NCI-H1436 treated with DMSO at 0.1 percent for 48 hours (cell line): ENCODE measurements around the gene SIGLEC5.
"Not testable (repeated sequence)": the region's sequence is repeated elsewhere in the genome, so short reads cannot be mapped to it uniquely, and the experiment has no call there.

Experiments used
- DNase-seq: peaks from one replicate; lab custom pipeline; 2025; lab: John Stamatoyannopoulos, UW

The SIGLEC5 gene

GRCh38 chr19:51630315-51630714, at the start of gene SIGLEC5:
Gene SIGLEC5, minus strand, starts transcription at chr19:51630401. Its CDS starts 66 bp downstream, at chr19:51630335.
- DNase-seq, result not testable (repeated sequence)

GRCh38 chr19:51676566-51677083, 46.4 kb upstream of the SIGLEC5 start:
- DNase-seq, result no peak

- not testable (repeated sequence) for DNase-seq
Observed at GRCh38 chr19:51675911-51676565, 45.8 kb upstream of the SIGLEC5 start.

- DNase-seq, result no peak
Observed at GRCh38 chr19:51668216-51668615, 38.0 kb upstream of the SIGLEC5 start.

- no peak for DNase-seq
Observed at GRCh38 chr19:51664997-51665396, 34.8 kb upstream of the SIGLEC5 start.

GRCh38 chr19:51664131-51664530, 33.9 kb upstream of the SIGLEC5 start:
- DNase-seq, result no peak

GRCh38 chr19:51663650-51664049, 33.4 kb upstream of the SIGLEC5 start:
- DNase-seq, result no peak

- no peak for DNase-seq
Observed at GRCh38 chr19:51660975-51661600, 30.9 kb upstream of the SIGLEC5 start.

GRCh38 chr19:51654783-51655182, 24.6 kb upstream of the SIGLEC5 start:
- no peak for DNase-seq

- no peak for DNase-seq
Observed at GRCh38 chr19:51653162-51653561, 23.0 kb upstream of the SIGLEC5 start.

GRCh38 chr19:51652266-51652665, 22.1 kb upstream of the SIGLEC5 start:
- DNase-seq, result no peak

GRCh38 chr19:51651216-51651846, 21.1 kb upstream of the SIGLEC5 start:
- no peak for DNase-seq

- DNase-seq, result no peak
Observed at GRCh38 chr19:51647318-51647717, 17.1 kb upstream of the SIGLEC5 start.

- not testable (repeated sequence) for DNase-seq
Observed at GRCh38 chr19:51646730-51647129, 16.5 kb upstream of the SIGLEC5 start, which contains the start of gene SIGLEC14. Gene SIGLEC14, minus strand, starts transcription at chr19:51646825. Its CDS starts 66 bp downstream, at chr19:51646759.

GRCh38 chr19:51644636-51645271, 14.6 kb upstream of the SIGLEC5 start:
- DNase-seq, result no peak

GRCh38 chr19:51641648-51642047, 11.4 kb upstream of the SIGLEC5 start:
- DNase-seq, result no peak

GRCh38 chr19:51640386-51640785, 10.2 kb upstream of the SIGLEC5 start:
- DNase-seq, result no peak

GRCh38 chr19:51639916-51640315, 9.7 kb upstream of the SIGLEC5 start:
- DNase-seq, result no peak

- no peak for DNase-seq
Observed at GRCh38 chr19:51637362-51637978, 7.3 kb upstream of the SIGLEC5 start.

- no peak for DNase-seq
Observed at GRCh38 chr19:51632126-51632525, 1.9 kb upstream of the SIGLEC5 start.

GRCh38 chr19:51628153-51628939, 1.9 kb downstream of the SIGLEC5 start:
- DNase-seq, result no peak
